ENCODE results near the gene ST6GALNAC4.

The ST6GALNAC4 gene

GRCh38 chr9:127862075-127863011 lies 54.5 kb downstream of the ST6GALNAC4 start:
- H3K4me3 ChIP-seq (ENCODE audit: low read depth, low read length): no peak overlapping the region
- peak; percentile 95 for DNase-seq (ENCODE audit: low read depth)
- TF ChIP-seq, protein P1, sequence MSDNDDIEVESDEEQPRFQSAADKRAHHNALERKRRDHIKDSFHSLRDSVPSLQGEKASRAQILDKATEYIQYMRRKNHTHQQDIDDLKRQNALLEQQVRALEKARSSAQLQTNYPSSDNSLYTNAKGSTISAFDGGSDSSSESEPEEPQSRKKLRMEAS (IDR thresholded peaks at IDR 0.05; ENCODE audit: low read depth, low read length): peak; percentile 98
- peak; percentile 99 for TF ChIP-seq MYC (IDR thresholded peaks at IDR 0.05; ENCODE audit: low read depth, low read length)
- peak; percentile 14 for TF ChIP-seq POLR2A (IDR thresholded peaks at IDR 0.05; ENCODE audit: extremely low read depth, insufficient read length)
- TF ChIP-seq CTCF (IDR thresholded peaks at IDR 0.05; ENCODE audit: low read depth, low read length): no peak

DNA sequence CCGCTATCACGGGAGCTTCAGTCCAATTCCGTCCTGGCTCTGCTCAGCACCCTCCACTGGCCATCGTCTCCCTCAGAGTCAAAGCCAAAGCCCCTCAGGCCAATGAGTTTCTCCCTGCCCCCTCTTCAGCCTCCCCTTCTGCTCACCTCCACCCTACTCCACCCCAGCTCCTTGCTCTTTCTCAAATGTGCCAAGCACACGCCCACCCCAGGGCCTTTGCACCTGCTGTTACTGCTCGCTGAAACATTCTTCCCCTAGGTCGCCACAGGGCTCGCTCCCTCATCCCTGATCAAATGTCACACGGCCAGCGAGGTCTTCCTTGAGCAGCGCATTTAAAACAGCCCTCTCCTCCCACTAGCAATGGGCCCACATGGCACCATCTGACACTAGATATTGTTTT lies 56.1 kb downstream of the ST6GALNAC4 start:
- TF ChIP-seq MYC (IDR thresholded peaks at IDR 0.05; ENCODE audit: low read depth, low read length) (no peak), POLR2A (IDR thresholded peaks at IDR 0.05; ENCODE audit: extremely low read depth, insufficient read length) (no peak), CTCF (IDR thresholded peaks at IDR 0.05; ENCODE audit: low read depth, low read length) (no peak)
- TF ChIP-seq, protein P1 (IDR thresholded peaks at IDR 0.05; ENCODE audit: low read depth, low read length): no peak
- no peak overlapping the region for H3K4me3 ChIP-seq (ENCODE audit: low read depth, low read length)
- no peak for DNase-seq (ENCODE audit: low read depth)

DNA sequence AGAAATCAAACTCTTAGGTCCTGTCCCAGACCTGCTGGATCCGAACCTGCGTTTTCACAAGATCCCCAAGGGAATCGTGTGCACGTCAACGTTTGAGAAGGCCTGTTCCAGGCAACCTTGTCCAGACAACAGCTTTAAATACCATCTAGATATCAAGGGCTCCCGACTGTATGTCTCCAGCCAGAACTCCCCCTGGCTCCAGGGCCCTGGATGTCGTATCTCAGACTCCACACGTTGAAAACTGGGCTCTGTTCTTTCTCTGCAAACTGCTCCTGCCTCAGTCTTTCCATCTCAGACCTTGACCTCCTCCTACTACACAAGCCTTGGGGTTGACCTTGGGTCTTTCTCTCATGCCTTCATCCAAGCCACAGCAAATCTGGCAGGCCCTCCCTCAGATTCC lies 56.6 kb downstream of the ST6GALNAC4 start:
- no peak for DNase-seq (ENCODE audit: low read depth)
- TF ChIP-seq POLR2A (IDR thresholded peaks at IDR 0.05; ENCODE audit: extremely low read depth, insufficient read length): no peak
- H3K4me3 ChIP-seq (ENCODE audit: low read depth, low read length): no peak overlapping the region

GRCh38 chr9:127858041-127858512 lies 58.8 kb downstream of the ST6GALNAC4 start:
- H3K4me3 ChIP-seq (ENCODE audit: low read depth, low read length): no peak overlapping the region
- no peak for TF ChIP-seq CTCF (IDR thresholded peaks at IDR 0.05; ENCODE audit: low read depth, low read length)
- TF ChIP-seq MYC (IDR thresholded peaks at IDR 0.05; ENCODE audit: low read depth, low read length): no peak
- TF ChIP-seq, protein P1 (IDR thresholded peaks at IDR 0.05; ENCODE audit: low read depth, low read length): no peak
- no peak for TF ChIP-seq POLR2A (IDR thresholded peaks at IDR 0.05; ENCODE audit: extremely low read depth, insufficient read length)
- DNase-seq (ENCODE audit: low read depth): no peak

Data from NB4 (cell line).